Measurements from ENCODE around the gene FAF1. TPM values are rescaled to one million over a fixed set of nuclear protein-coding genes. Genes with fewer than 3 reads are reported as not detected.
"Not testable (repeated sequence)": the region's sequence is repeated elsewhere in the genome, so short reads cannot be mapped to it uniquely, and the experiment has no call there.

FAF1 gene
- total RNA-seq = 10 to 100 TPM; 33.8 to 55.8 (median 45.6) TPM

DNA sequence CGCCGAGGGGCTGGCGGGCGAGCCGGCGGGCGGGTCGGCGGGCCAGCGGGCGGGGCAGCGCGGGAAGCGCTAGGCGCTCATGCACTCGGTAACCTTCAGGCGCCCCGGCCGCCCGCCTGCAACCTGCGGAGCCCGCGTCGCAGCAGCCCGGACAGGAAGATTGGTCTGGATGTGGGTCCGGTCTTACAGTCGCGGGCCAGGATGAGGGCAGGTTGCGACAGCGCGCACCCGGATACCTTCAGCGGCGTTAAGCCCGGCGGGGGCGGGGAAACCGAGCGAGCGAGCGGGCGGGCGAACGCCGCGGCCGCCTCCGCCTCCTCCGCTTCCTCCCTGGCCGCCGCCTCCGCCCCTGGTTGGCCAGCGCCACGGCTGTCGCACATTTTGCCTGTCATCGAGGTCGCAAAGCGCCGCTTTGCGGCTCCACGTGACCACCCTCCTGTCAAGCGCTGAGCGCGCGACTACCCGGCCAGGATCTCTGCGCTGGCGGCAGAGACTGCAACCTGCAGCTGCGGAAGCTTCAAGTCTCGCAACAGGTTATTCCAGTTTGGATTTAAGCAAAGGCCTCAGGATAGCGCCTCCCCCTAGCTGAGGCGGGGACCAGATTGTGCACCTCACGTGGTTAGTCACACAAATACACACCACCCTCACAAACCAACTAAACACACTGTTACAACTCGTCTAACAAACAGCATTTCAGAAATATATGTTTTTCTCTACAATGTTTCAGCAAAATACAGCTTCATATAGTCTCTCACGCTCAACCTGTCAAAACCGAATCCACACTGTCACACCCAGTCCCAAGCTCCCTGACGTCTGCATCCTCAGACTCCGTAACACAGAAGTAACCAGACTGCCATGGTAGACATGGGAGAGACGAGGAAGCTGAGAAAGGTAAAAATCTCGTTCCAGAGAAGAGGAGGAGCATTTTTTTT lies at the start of gene FAF1:
TSS of gene FAF1 (minus strand) at position 355 of the 932 bp plus-strand sequence. CDS start 456 bp downstream, outside the sequence.
- TF ChIP-seq CTCF (IDR thresholded peaks at IDR 0.05) (peak in 1 of 3 donors; percentile 24), POLR2A (IDR thresholded peaks at IDR 0.05) (peak in 1 of 2 donors; percentile 58)
- intact Hi-C loops (cut with DNase I; ENCODE audit: low total_unique reads) = no loop called here
- DNase-seq (ENCODE audit: low spot score in 2 of 2) = peak; percentile 97 to 99
- peak within 1 kb of the TSS; percentile 87 for H3K4me3 ChIP-seq (ENCODE audit: low read depth, poor library complexity, severe bottlenecking)
- WGBS, 2 donors = 0 to 1% methylated on average over 38 to 41 of the region's 80 CpGs

DNA sequence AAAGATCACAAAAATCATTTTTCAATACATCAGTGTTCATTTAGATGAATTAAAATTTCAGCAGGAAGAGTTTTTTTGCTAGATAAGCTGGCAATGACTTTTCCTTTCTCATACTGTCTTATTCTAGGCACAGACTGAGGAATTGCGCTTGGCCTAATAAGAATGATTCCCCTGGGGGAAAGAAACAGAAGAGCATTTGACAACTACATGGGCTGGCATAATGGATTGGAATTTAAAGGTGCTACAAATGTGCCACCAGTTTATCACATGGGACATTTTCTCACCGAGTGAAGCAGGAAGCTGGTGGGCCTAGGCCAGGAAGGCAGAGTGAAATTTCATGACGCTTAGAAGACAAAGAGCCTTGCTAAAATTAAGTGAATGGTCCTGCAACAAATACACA lies 49.3 kb upstream of the FAF1 start:
- intact Hi-C loops (cut with DNase I; ENCODE audit: low total_unique reads) = no loop called here
- no peak overlapping the region for H3K4me3 ChIP-seq (ENCODE audit: low read depth, poor library complexity, severe bottlenecking)
- WGBS, 2 donors = 56 to 74% methylated on average over 3 of the region's 3 CpGs
- DNase-seq (ENCODE audit: low spot score in 2 of 2) = no peak
- TF ChIP-seq CTCF (IDR thresholded peaks at IDR 0.05) (no peak), POLR2A (IDR thresholded peaks at IDR 0.05) (no peak)

- 91 to 98% methylated on average over 4 of the region's 4 CpGs for WGBS, 2 donors
- intact Hi-C loops (cut with DNase I; ENCODE audit: low total_unique reads); DNase-seq (ENCODE audit: low spot score in 2 of 2); H3K4me3 ChIP-seq (ENCODE audit: low read depth, poor library complexity, severe bottlenecking): not testable (repeated sequence)
These were observed 45.5 kb upstream of the FAF1 start for GRCh38 chr1:51005549-51005948.

DNA sequence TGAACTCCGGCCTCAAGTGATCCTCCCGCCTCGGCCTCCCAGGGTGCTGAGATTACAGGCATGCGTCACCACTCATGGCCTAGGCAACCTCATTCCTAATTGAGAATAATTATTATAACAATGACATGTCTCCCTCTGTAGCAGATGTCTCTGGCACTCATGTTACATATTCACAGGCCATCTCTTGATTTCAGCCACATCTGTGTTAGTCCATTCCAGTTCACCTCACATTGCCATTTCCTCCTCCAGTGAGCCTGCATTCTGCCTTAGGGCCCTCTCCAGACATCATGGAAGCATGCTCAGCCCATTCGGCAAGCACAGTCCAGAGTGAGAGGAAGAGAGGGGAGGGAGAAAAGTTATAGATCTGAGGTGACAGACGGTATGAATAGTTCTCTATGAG lies 42.4 kb upstream of the FAF1 start:
- intact Hi-C loops (cut with DNase I; ENCODE audit: low total_unique reads) = no loop called here
- no peak for DNase-seq (ENCODE audit: low spot score in 2 of 2)
- H3K4me3 ChIP-seq (ENCODE audit: low read depth, poor library complexity, severe bottlenecking) = no peak overlapping the region
- no peak for TF ChIP-seq CTCF (IDR thresholded peaks at IDR 0.05)
- no peak for TF ChIP-seq POLR2A (IDR thresholded peaks at IDR 0.05)
- WGBS, 2 donors = 86 to 89% methylated on average over 6 of the region's 6 CpGs

GRCh38 chr1:51000651-51001050 lies 40.6 kb upstream of the FAF1 start:
- intact Hi-C loops (cut with DNase I; ENCODE audit: low total_unique reads) = no loop called here
- WGBS, 2 donors = 52 to 66% methylated on average over 2 of the region's 2 CpGs
- H3K4me3 ChIP-seq (ENCODE audit: low read depth, poor library complexity, severe bottlenecking) = no peak overlapping the region
- TF ChIP-seq POLR2A (IDR thresholded peaks at IDR 0.05) = no peak
- no peak for TF ChIP-seq CTCF (IDR thresholded peaks at IDR 0.05)
- no peak for DNase-seq (ENCODE audit: low spot score in 2 of 2)

DNA sequence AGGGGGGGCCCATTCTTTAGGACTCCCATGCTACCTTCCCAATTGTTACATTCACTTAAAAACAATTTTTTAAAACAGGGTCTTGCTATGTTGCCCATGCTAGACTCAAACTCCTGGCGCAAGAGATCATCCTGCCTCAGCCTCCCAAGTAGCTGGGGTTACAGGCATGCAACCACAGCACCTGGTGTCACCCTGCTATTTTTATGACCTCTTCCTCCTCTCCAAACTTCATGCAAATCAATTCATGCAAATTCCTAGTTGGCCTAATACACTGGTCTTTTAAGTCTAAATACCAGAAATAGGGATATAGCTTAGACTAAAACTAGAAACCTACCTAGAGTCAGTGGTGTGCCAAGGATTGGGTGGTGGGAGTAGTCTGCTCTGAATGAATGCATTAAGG lies 40.1 kb upstream of the FAF1 start:
- H3K4me3 ChIP-seq (ENCODE audit: low read depth, poor library complexity, severe bottlenecking) = no peak overlapping the region
- DNase-seq (ENCODE audit: low spot score in 2 of 2) = no peak
- intact Hi-C loops (cut with DNase I; ENCODE audit: low total_unique reads) = no loop called here
- TF ChIP-seq POLR2A (IDR thresholded peaks at IDR 0.05) (no peak), CTCF (IDR thresholded peaks at IDR 0.05) (no peak)
- WGBS, 2 donors = 96 to 100% methylated on average over 1 of the region's 1 CpG

DNA sequence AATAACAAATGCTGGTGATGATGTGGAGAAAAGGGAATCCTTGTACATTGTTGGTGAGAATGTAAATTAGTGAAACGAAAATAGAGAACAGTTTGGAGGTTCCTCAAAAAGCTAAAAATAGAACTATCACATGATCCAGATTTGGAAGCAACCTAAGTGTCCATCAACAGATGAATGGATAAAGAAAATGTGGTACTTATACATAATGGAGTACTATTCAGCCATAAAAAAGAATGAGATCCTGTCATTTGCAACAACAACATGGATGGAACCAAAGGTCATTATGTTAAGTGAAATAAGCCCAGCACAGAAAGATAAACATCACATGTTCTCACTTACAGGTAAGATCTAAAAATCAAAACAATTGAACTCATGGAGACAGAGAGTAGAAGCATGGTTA lies 39.3 kb upstream of the FAF1 start:
- DNase-seq (ENCODE audit: low spot score in 2 of 2); H3K4me3 ChIP-seq (ENCODE audit: low read depth, poor library complexity, severe bottlenecking); intact Hi-C loops (cut with DNase I; ENCODE audit: low total_unique reads): not testable (repeated sequence)
- WGBS, 2 donors = 63 to 75% methylated on average over 1 of the region's 1 CpG

Data from lower leg skin (tissue), 4 donors.